Lung (tissue), 12 donors: ENCODE data around the gene ARHGAP45. TPM values are rescaled to one million over a fixed set of nuclear protein-coding genes. Genes with fewer than 3 reads are reported as not detected.

ENCODE experiments used
- ATAC-seq: fragments of 200-7000 bp; cut with Tn5 transposase; one replicate; pipeline ENCODE4 v1.9.1; 2020; ENCODE audit warnings: moderate number of reproducible peaks; ENCODE audit not compliant: insufficient read depth, low FRiP score
- DNase-seq, 3 donors: peaks; one replicate each; pipeline ENCODE4 v3.0.0-alpha.2; 2013 to 2017
- H3K27ac ChIP-seq, 2 donors: one replicate each; pipeline ENCODE4 v1.5.1; 2013; ENCODE audit warnings: mild to moderate bottlenecking in 2 of 2, moderate library complexity in 2 of 2, control low read depth in 1 of 2, inconsistent platforms in 1 of 2, low read depth in 1 of 2, low read length in 1 of 2
- H3K27me3 ChIP-seq, 3 donors: one replicate each; pipeline ENCODE4 v1.5.1; 2013; ENCODE audit warnings: low read length in 2 of 3; ENCODE audit not compliant: control insufficient read depth in 3 of 3, insufficient read depth in 3 of 3
- H3K36me3 ChIP-seq, 4 donors: one replicate each; pipeline ENCODE4 v1.5.1; 2013; ENCODE audit warnings: low read length in 4 of 4, mild to moderate bottlenecking in 1 of 4, moderate library complexity in 1 of 4; ENCODE audit not compliant: control insufficient read depth in 4 of 4, insufficient read depth in 4 of 4
- H3K4me1 ChIP-seq, 5 donors: one replicate each; pipeline ENCODE4 v1.5.1; 2013; ENCODE audit warnings: low read length in 5 of 5, mild to moderate bottlenecking in 2 of 5, moderate library complexity in 1 of 5; ENCODE audit not compliant: control insufficient read depth in 5 of 5, insufficient read depth in 5 of 5
- H3K4me3 ChIP-seq: one replicate; pipeline ENCODE4 v1.5.1; 2013; ENCODE audit warnings: mild to moderate bottlenecking, control low read depth, moderate library complexity
- H3K9ac ChIP-seq, 2 donors: one replicate each; pipeline ENCODE4 v1.5.1; 2013; ENCODE audit warnings: low read length in 2 of 2, control low read depth in 1 of 2; ENCODE audit not compliant: insufficient read depth in 1 of 2
- H3K9me3 ChIP-seq, 4 donors: one replicate each; pipeline ENCODE4 v1.5.1; 2013; ENCODE audit warnings: low read length in 3 of 4, mild to moderate bottlenecking in 1 of 4, moderate library complexity in 1 of 4; ENCODE audit not compliant: control insufficient read depth in 4 of 4, insufficient read depth in 3 of 4
- CTCF ChIP-seq: IDR thresholded peaks from 2 replicates; pipeline ENCODE4 v1.5.1; 2012; ENCODE audit warnings: mild to moderate bottlenecking; ENCODE audit errors: control extremely low read depth, extremely low read depth
- WGBS, 2 donors: extraction: QIAGEN DNeasy Blood & Tissue Kit; methylation state at CpG; one replicate each; pipeline ENCODE4 v1.1.7; 2013; 5-methylcytosine and 5-hydroxymethylcytosine counted together
- polyA plus RNA-seq, 2 donors: library from polyadenylated mRNA; stranded (reverse); fragments of 200-250 nt; gene quantifications; one replicate each; pipeline ENCODE4 v1.2.1, GENCODE V29; 2013
- total RNA-seq, 2 donors: library from RNA; depleted of rRNA in 1 of 2; stranded (reverse); fragments of >200 nt in 1 of 2; gene quantifications; one replicate each; pipeline ENCODE4 v1.2.1, GENCODE V29; 2014 to 2021
- donor health status: control.
- donor health status: control.
- donor health status: Bipolar disorder and iron deficiency.
- donor health status: healthy.
- donor health status: DM: yes; HTN: yes; CAD: no.

ARHGAP45 gene
- total and polyA plus RNA-seq, 4 donors, result 23.8 to 117 (median 80.9) TPM

- Histone ChIP-seq H3K4me1 (peaks cover 0 to 27% (median 6%) of the 10 kb centered on the region in 5 donors), H3K27me3 (no peaks in the 10 kb centered on the region), H3K9ac (no peak overlapping the region), H3K9me3 (peaks cover 0 to 2% (median 0%) of the 10 kb centered on the region in 4 donors), H3K36me3 (peaks cover 3 to 84% (median 9%) of the 10 kb centered on the region in 4 donors), H3K4me3 (no peak overlapping the region), H3K27ac (no peak overlapping the region)
- TF ChIP-seq CTCF, result no peak
- 96% methylated on average over 54 of the region's 54 CpGs for WGBS, 2 donors
- DNase-seq (no peak), ATAC-seq (no peak)
Observed at GRCh38 chr19:1109697-1110671, 43.0 kb downstream of the ARHGAP45 start.

GRCh38 chr19:1110809-1111640 is 44.1 kb downstream of the ARHGAP45 start:
- no peak overlapping the region for H3K4me3 ChIP-seq
- no peak for TF ChIP-seq CTCF
- ATAC-seq (no peak), DNase-seq (no peak)
- WGBS, 2 donors, result 91 to 94% methylated on average over 18 of the region's 18 CpGs
- H3K9me3 ChIP-seq, result peaks cover 0 to 2% (median 0%) of the 10 kb centered on the region in 4 donors
- H3K27ac ChIP-seq, result peak overlapping the region in 1 of 2 donors; percentile 11
- H3K36me3 ChIP-seq, result peaks cover 3 to 82% (median 8%) of the 10 kb centered on the region in 4 donors
- no peak overlapping the region for H3K9ac ChIP-seq
- peaks cover 0 to 18% (median 6%) of the 10 kb centered on the region in 5 donors for H3K4me1 ChIP-seq
- H3K27me3 ChIP-seq, result no peaks in the 10 kb centered on the region

- WGBS, 2 donors, result 81 to 93% methylated on average over 18 of the region's 18 CpGs
- H3K4me1 ChIP-seq, result peaks cover 0 to 12% (median 6%) of the 10 kb centered on the region in 5 donors
- no peak for ATAC-seq
- no peaks in the 10 kb centered on the region for H3K9me3 ChIP-seq
- H3K36me3 ChIP-seq, result peaks cover 3 to 82% (median 6%) of the 10 kb centered on the region in 4 donors
- H3K4me3 ChIP-seq, result no peak overlapping the region
- H3K9ac ChIP-seq, result no peak overlapping the region
- no peak overlapping the region for H3K27ac ChIP-seq
- no peaks in the 10 kb centered on the region for H3K27me3 ChIP-seq
- no peak for TF ChIP-seq CTCF
- DNase-seq, result peak in 1 of 3 donors; percentile 49
Observed at GRCh38 chr19:1111641-1112267, 44.8 kb downstream of the ARHGAP45 start.
